ENCODE results near the gene ABHD5. TPM values are rescaled to one million over a fixed set of nuclear protein-coding genes. Genes with fewer than 3 reads are reported as not detected.

ABHD5 gene
- total and polyA plus RNA-seq, 2 of the 8 experiments (the other 6 are each of a cell fraction or from before 2014, with no cell fraction given), result 10.5 to 16.4 TPM

- Histone ChIP-seq H3K27me3 (replicated peaks in 1 of 4; ENCODE audit: control insufficient read depth in 3 of 4, extremely low read depth in 1 of 4, insufficient read depth in 3 of 4, low read length in 3 of 4) (peaks cover 0 to 2% (median 0%) of the 10 kb centered on the region in 4 experiments; a peak in 2 of 7 replicates), H3K36me3 (ENCODE audit: control insufficient read depth in 2 of 4, insufficient read depth in 4 of 4, low read length in 3 of 4) (no peaks in the 10 kb centered on the region), H2BK12ac (ENCODE audit: low read depth, low read length) (no peak overlapping the region), H3K27ac (ENCODE audit: low read depth, low read length) (no peak overlapping the region), H3K9ac (replicated peaks in 1 of 4; ENCODE audit: extremely low read depth in 1 of 4, low read depth in 3 of 4, low read length in 3 of 4) (no peak overlapping the region), H3K4me3 (ENCODE audit: extremely low read depth in 1 of 4, insufficient read depth in 2 of 4, low read depth in 3 of 4, low read length in 4 of 4) (no peak overlapping the region), H4K8ac (ENCODE audit: extremely low read depth, insufficient read depth, low read length) (no peak overlapping the region), H3K79me2 (ENCODE audit: control insufficient read depth in 1 of 2, insufficient read depth in 2 of 2, low read length in 2 of 2) (no peaks in the 10 kb centered on the region), H3K56ac (replicated peaks; ENCODE audit: insufficient read length, low read depth, low read length) (no peak overlapping the region), H2BK120ac (replicated peaks; ENCODE audit: low read depth, low read length) (no peak overlapping the region), H3K9me3 (ENCODE audit: insufficient read depth in 2 of 2, low read depth in 1 of 2, low read length in 1 of 2) (no peaks in the 10 kb centered on the region), H3K79me1 (ENCODE audit: low read depth, low read length) (no peaks in the 10 kb centered on the region), H3K4me2 (ENCODE audit: insufficient read depth in 1 of 2, low read depth in 2 of 2, low read length in 2 of 2) (no peak overlapping the region), H3K4me1 (replicated peaks in 1 of 4; ENCODE audit: control insufficient read depth in 3 of 4, insufficient read depth in 4 of 4, low read length in 3 of 4) (peaks cover 0 to 12% (median 3%) of the 10 kb centered on the region in 4 experiments; a peak in 2 of 7 replicates), H3K14ac (ENCODE audit: insufficient read length) (no peak overlapping the region), H4K91ac (replicated peaks; ENCODE audit: insufficient read length, low read length) (no peak overlapping the region), H4K5ac (ENCODE audit: insufficient read length, low read depth, low read length) (no peak overlapping the region), H3K23ac (ENCODE audit: insufficient read length) (no peak overlapping the region), H2BK5ac (ENCODE audit: low read depth, low read length) (no peak overlapping the region), H2AFZ (ENCODE audit: low read length) (no peak overlapping the region), H2BK20ac (ENCODE audit: low read length) (no peak overlapping the region), H3K23me2 (ENCODE audit: low read depth, low read length) (no peaks in the 10 kb centered on the region), H3K4ac (replicated peaks; ENCODE audit: insufficient read length, low read depth, low read length) (no peak overlapping the region), H2BK15ac (ENCODE audit: low read length) (no peak overlapping the region), H2AK5ac (ENCODE audit: low read depth, low read length) (no peak overlapping the region), H4K20me1 (replicated peaks in 1 of 2; ENCODE audit: control insufficient read depth in 1 of 2, insufficient read depth in 2 of 2, low read length in 2 of 2) (no peaks in the 10 kb centered on the region), H3K18ac (ENCODE audit: extremely low read depth, low read length) (no peak overlapping the region)
- DNase-seq (ENCODE audit: low read depth in 1 of 2, low spot score in 2 of 2) (no peak), FAIRE-seq (no peak)
- 81% methylated on average over 5 of the region's 5 CpGs; no CpG with 5 or more reads in 1 of the 2 experiments for WGBS, 2 experiments (ENCODE audit: extremely low coverage in 1 of 2, insufficient coverage in 1 of 2, insufficient read length in 1 of 2, insufficient replicate concordance in 2 of 2, low coverage in 1 of 2, low lambda C conversion rate in 2 of 2, missing lambda C conversion rate in 1 of 2)
- POLR2A ChIA-PET (ENCODE audit: partially characterized antibody), result no interaction called here
- CTCF ChIA-PET (ENCODE audit: partially characterized antibody), result interaction anchor here (0.6 to 1.9 kb wide), 25 partner anchors 8 to 480 kb away, joined by 3 to 10 read pairs (median 4); no protein-coding TSS in a partner anchor
- TF ChIP-seq SIN3A (conservative IDR thresholded peaks at IDR 0.05 in 1 of 2, IDR thresholded peaks at IDR 0.05 in 1 of 2; ENCODE audit: low read depth in 1 of 2, low read length in 2 of 2) (no peak), GABPA (IDR thresholded peaks at IDR 0.05; ENCODE audit: borderline replicate concordance, insufficient read depth, low read length) (no peak), CHD2 (IDR thresholded peaks at IDR 0.05; ENCODE audit: low read length) (no peak), SIRT6 (IDR thresholded peaks at IDR 0.05; ENCODE audit: low read length) (no peak), CTBP2 (IDR thresholded peaks at IDR 0.05; ENCODE audit: borderline replicate concordance, insufficient read depth, insufficient read length, low read length) (no peak), NANOG (IDR thresholded peaks at IDR 0.05; ENCODE audit: insufficient read depth, low read depth, low read length, poor library complexity, severe bottlenecking) (no peak), BRCA1 (IDR thresholded peaks at IDR 0.05; ENCODE audit: low read depth, low read length) (no peak), CBX5 (IDR thresholded peaks at IDR 0.05; ENCODE audit: low read depth, low read length) (no peak), FOSL1 (IDR thresholded peaks at IDR 0.05; ENCODE audit: insufficient read depth, low read depth, low read length) (no peak), SRF (IDR thresholded peaks at IDR 0.05; ENCODE audit: low read depth, low read length) (no peak), RBBP5 (IDR thresholded peaks at IDR 0.05; ENCODE audit: borderline replicate concordance, low read depth, low read length) (no peak), RFX5 (IDR thresholded peaks at IDR 0.05; ENCODE audit: borderline replicate concordance, low read depth, low read length) (no peak), TAF7 (optimal IDR thresholded peaks at IDR 0.05; ENCODE audit: borderline replicate concordance, low read depth, low read length) (no peak)
Measured at GRCh38 chr3:43768381-43768973, 77.7 kb downstream of the ABHD5 start.
